Testis (tissue), 3 donors: ENCODE results near the gene SPIRE1. TPM values are rescaled to one million over a fixed set of nuclear protein-coding genes. Genes with fewer than 3 reads are reported as not detected.

Experiments used
- DNase-seq: peaks from one replicate; pipeline ENCODE4 v3.0.0-alpha.2; 2019
- H3K27ac ChIP-seq, 2 donors: fragments of 200-600 bp; sonication (generic); one replicate each; pipeline ENCODE4 v1.5.1; 2019
- H3K27me3 ChIP-seq: fragments of 200-600 bp; sonication (generic); one replicate; pipeline ENCODE4 v1.5.1; 2019
- H3K36me3 ChIP-seq: fragments of 200-600 bp; sonication (generic); one replicate; pipeline ENCODE4 v1.5.1; 2017; ENCODE audit warnings: low read depth; ENCODE audit errors: missing control alignments
- H3K4me1 ChIP-seq: fragments of 200-600 bp; sonication (generic); one replicate; pipeline ENCODE4 v1.5.1; 2019
- H3K4me3 ChIP-seq, 2 donors: fragments of 200-600 bp; sonication (generic); one replicate each; pipeline ENCODE4 v1.5.1; 2017 to 2019
- H3K9me3 ChIP-seq: fragments of 200-600 bp; sonication (generic); one replicate; pipeline ENCODE4 v1.5.1; 2017
- POLR2A ChIP-seq: fragments of 450-650 bp; IDR thresholded peaks from one replicate; pipeline ENCODE4 v1.6.1; 2017; ENCODE audit warnings: antibody characterized with exemption, mild to moderate bottlenecking, moderate library complexity
- WGBS, 2 donors: methylation state at CpG; one replicate each; pipeline ENCODE4 v1.1.5; 2018; 5-methylcytosine and 5-hydroxymethylcytosine counted together
- intact Hi-C: fragments of 100-400 bp; cut with DNase I; formaldehyde crosslinking; loops from one replicate; pipeline ENCODE4 v1.15.1; 2023; ENCODE audit warnings: low total_unique reads
- polyA plus RNA-seq: library from polyadenylated mRNA; stranded (reverse); fragments of 350-450 nt; fragmentation: Illumina TruSeq; extraction: RNeasy Lipid Tissue Mini Kit (QIAGEN cat#74804); gene quantifications from one replicate; pipeline ENCODE4 v1.2.3, GENCODE V29; 2014; ENCODE audit warnings: low read depth, low replicate concordance; ENCODE audit not compliant: insufficient read depth
- total RNA-seq, 2 donors: library from RNA; depleted of rRNA; stranded (reverse); fragments of >200 nt; gene quantifications; one replicate each; pipeline ENCODE4 v1.2.3, GENCODE V29; 2016
- TF ChIP-seq, protein P1 (sequence below), 3 experiments: fragments of 450-650 bp in 2 of 3; fragments of 200-600 bp in 1 of 3; sonication (generic) in 1 of 3; IDR thresholded peaks; one replicate each; pipeline ENCODE4 v1.5.1; 2016 to 2019; ENCODE audit warnings: antibody characterized with exemption in 3 of 3, mild to moderate bottlenecking in 2 of 3, moderate library complexity in 1 of 3

Gene SPIRE1
- total and polyA plus RNA-seq, 3 donors from 2014 or later, result 46.8 to 83.5 (median 67.6) TPM

GRCh38 chr18:12474876-12475275, 183.0 kb downstream of the SPIRE1 start:
- no peaks in the 10 kb centered on the region for H3K36me3 ChIP-seq
- no peak for TF ChIP-seq POLR2A
- TF ChIP-seq, protein P1, sequence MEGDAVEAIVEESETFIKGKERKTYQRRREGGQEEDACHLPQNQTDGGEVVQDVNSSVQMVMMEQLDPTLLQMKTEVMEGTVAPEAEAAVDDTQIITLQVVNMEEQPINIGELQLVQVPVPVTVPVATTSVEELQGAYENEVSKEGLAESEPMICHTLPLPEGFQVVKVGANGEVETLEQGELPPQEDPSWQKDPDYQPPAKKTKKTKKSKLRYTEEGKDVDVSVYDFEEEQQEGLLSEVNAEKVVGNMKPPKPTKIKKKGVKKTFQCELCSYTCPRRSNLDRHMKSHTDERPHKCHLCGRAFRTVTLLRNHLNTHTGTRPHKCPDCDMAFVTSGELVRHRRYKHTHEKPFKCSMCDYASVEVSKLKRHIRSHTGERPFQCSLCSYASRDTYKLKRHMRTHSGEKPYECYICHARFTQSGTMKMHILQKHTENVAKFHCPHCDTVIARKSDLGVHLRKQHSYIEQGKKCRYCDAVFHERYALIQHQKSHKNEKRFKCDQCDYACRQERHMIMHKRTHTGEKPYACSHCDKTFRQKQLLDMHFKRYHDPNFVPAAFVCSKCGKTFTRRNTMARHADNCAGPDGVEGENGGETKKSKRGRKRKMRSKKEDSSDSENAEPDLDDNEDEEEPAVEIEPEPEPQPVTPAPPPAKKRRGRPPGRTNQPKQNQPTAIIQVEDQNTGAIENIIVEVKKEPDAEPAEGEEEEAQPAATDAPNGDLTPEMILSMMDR (IDR thresholded peaks at IDR 0.05), result no peak
- intact Hi-C loops, result no loop called here
- H3K4me3 ChIP-seq, result no peak overlapping the region
- H3K27me3 ChIP-seq, result no peaks in the 10 kb centered on the region
- no peak overlapping the region for H3K27ac ChIP-seq
- 90 to 95% methylated on average over 4 of the region's 4 CpGs for WGBS, 2 donors
- DNase-seq, result no peak
- H3K9me3 ChIP-seq, result no peaks in the 10 kb centered on the region
- no peaks in the 10 kb centered on the region for H3K4me1 ChIP-seq

- no peak for DNase-seq
- Histone ChIP-seq H3K27ac (no peak overlapping the region), H3K9me3 (no peaks in the 10 kb centered on the region), H3K36me3 (no peaks in the 10 kb centered on the region), H3K27me3 (no peaks in the 10 kb centered on the region), H3K4me3 (no peak overlapping the region), H3K4me1 (no peaks in the 10 kb centered on the region)
- intact Hi-C loops, result no loop called here
- TF ChIP-seq, protein P1 (IDR thresholded peaks at IDR 0.05), result no peak
- TF ChIP-seq POLR2A, result no peak
Measured at GRCh38 chr18:12474146-12474545, 183.8 kb downstream of the SPIRE1 start.

GRCh38 chr18:12470382-12471075, 187.4 kb downstream of the SPIRE1 start:
- Histone ChIP-seq H3K9me3 (no peaks in the 10 kb centered on the region), H3K4me3 (no peak overlapping the region), H3K27me3 (no peaks in the 10 kb centered on the region), H3K27ac (no peak overlapping the region), H3K36me3 (no peaks in the 10 kb centered on the region), H3K4me1 (no peaks in the 10 kb centered on the region)
- no peak for DNase-seq
- intact Hi-C loops, result no loop called here
- whole genome bisulfite sequencing, 2 donors, result 68 to 91% methylated on average over 7 of the region's 7 CpGs
- TF ChIP-seq, protein P1 (IDR thresholded peaks at IDR 0.05), result no peak
- no peak for TF ChIP-seq POLR2A

GRCh38 chr18:12468445-12468844, 189.5 kb downstream of the SPIRE1 start:
- intact Hi-C loops, result no loop called here
- no peak overlapping the region for H3K4me3 ChIP-seq
- H3K9me3 ChIP-seq, result no peaks in the 10 kb centered on the region
- no peaks in the 10 kb centered on the region for H3K27me3 ChIP-seq
- no peak for TF ChIP-seq POLR2A
- TF ChIP-seq, protein P1 (IDR thresholded peaks at IDR 0.05), result no peak
- no peak for DNase-seq
- no peaks in the 10 kb centered on the region for H3K36me3 ChIP-seq
- no peaks in the 10 kb centered on the region for H3K4me1 ChIP-seq
- no peak overlapping the region for H3K27ac ChIP-seq
- 86 to 90% methylated on average over 4 of the region's 4 CpGs for WGBS, 2 donors

DNA sequence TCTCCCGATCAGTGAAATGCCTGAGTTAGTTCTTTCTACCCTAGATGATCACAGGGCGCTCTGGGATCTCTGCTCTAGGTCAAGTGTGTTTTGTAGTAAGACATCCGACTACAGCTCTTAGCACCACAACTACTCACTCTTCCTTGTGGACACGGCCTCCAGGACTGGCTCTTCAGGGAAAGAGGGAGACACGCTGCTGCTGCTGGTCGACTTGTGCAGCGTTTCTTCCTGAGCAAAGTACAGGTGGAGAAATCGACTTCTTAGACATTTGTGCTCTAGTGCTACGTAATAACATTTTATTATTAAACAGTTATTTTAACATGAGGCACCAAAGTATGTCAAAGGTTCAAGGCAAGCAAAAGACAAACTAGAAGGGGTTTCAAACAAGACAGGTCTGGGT, 193.2 kb downstream of the SPIRE1 start:
- TF ChIP-seq POLR2A, result no peak
- TF ChIP-seq, protein P1 (IDR thresholded peaks at IDR 0.05), result no peak
- Histone ChIP-seq H3K36me3 (no peaks in the 10 kb centered on the region), H3K4me1 (no peaks in the 10 kb centered on the region), H3K27me3 (no peaks in the 10 kb centered on the region), H3K9me3 (no peaks in the 10 kb centered on the region), H3K4me3 (no peak overlapping the region), H3K27ac (no peak overlapping the region)
- no peak for DNase-seq
- intact Hi-C loops, result no loop called here
- WGBS, 2 donors, result 89 to 93% methylated on average over 9 of the region's 9 CpGs
